Parietal lobe (tissue), 1 donor: ENCODE measurements around the gene BCL2L11. TPM values are rescaled to one million over a fixed set of nuclear protein-coding genes. Genes with fewer than 3 reads are reported as not detected.

Experiments
- total RNA-seq: library from RNA; depleted of rRNA; stranded (reverse); fragments of >200 nt; gene quantifications from one replicate; pipeline ENCODE4 v1.2.3, GENCODE V29; 2014

The BCL2L11 gene, protein sequence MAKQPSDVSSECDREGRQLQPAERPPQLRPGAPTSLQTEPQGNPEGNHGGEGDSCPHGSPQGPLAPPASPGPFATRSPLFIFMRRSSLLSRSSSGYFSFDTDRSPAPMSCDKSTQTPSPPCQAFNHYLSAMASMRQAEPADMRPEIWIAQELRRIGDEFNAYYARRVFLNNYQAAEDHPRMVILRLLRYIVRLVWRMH
- total RNA-seq: 7.5 TPM

DNA sequence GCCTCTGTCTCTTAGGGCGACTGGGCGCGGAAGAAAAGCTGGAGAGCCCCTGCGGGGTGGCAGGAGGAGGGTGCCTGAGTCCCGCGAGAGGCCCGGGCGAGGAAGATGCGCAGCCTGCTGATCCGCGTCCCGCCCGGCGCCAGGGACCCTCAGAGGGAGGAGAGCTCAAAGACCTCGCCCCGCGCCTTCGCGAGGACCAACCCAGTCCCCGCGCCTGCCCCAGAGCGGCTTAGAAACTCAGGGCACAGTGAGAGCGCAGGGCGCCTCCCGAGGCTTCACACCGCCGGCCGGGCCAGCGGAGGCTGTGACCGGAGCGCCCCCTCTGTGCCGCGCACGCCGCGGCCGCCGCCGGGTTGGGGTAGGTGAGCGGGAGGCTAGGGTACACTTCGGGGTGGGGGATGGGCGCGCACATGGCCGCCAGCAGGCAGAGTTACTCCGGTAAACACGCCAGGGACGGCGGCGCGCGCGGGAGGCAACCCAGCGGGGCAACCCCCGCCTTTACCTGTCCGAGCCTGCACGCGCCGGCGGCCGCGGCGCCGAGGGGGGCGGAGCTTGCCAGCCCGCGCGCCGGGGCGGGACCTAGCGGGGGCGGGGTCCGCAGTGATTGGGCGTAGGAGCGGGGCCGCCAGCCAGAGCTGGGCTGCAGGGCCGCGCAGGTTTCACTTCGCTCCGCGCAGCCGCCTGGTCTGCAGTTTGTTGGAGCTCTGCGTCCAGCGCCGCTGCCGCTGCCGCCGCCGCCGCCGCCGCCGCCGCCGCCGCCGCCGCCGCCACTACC, at the start of gene BCL2L11:
Gene BCL2L11, plus strand, starts transcription at position 662 of the 775 bp plus-strand sequence. CDS start 2,832 bp downstream, outside the sequence.

